H54 (cell line): ENCODE measurements around the gene SZRD1.

Experiments
- DNase-seq: peaks from one replicate; pipeline ENCODE4 v3.0.0; 2011; ENCODE audit warnings: low spot score, mixed read lengths; ENCODE audit not compliant: insufficient read length
- FAIRE-seq: peaks from 3 replicates; lab custom pipeline; 2011; peaks lifted over from hg19 to GRCh38; lab: Jason Lieb, UNC
- POLR2A ChIP-seq: IDR thresholded peaks from 2 replicates; pipeline ENCODE4 v1.6.1; 2011; ENCODE audit warnings: low read depth, mild to moderate bottlenecking, low read length

The SZRD1 gene

GRCh38 chr1:16425125-16426025, 58.3 kb downstream of the SZRD1 start:
- FAIRE-seq (no peak), DNase-seq (no peak)
- TF ChIP-seq POLR2A = no peak

GRCh38 chr1:16430606-16431005, 63.6 kb downstream of the SZRD1 start:
- TF ChIP-seq POLR2A = no peak
- FAIRE-seq (no peak), DNase-seq (no peak)

- DNase-seq (no peak), FAIRE-seq (no peak)
- TF ChIP-seq POLR2A = no peak
These were observed 66.0 kb downstream of the SZRD1 start for GRCh38 chr1:16433030-16433429.

- DNase-seq (no peak), FAIRE-seq (no peak)
- TF ChIP-seq POLR2A = no peak
These were observed 67.0 kb downstream of the SZRD1 start for GRCh38 chr1:16434007-16434406.

- no peak for TF ChIP-seq POLR2A
- DNase-seq = no peak
- no peak for FAIRE-seq
These were observed 67.5 kb downstream of the SZRD1 start for GRCh38 chr1:16434501-16434900.

GRCh38 chr1:16436946-16437474, 70.0 kb downstream of the SZRD1 start, which contains the start of gene SPATA21:
TSS of gene SPATA21 (minus strand) at chr1:16437424. CDS start at chr1:16431371, 6,053 bp downstream.
- DNase-seq = no peak
- no peak for FAIRE-seq
- no peak for TF ChIP-seq POLR2A

- FAIRE-seq (no peak), DNase-seq (no peak)
- no peak for TF ChIP-seq POLR2A
These were observed 71.5 kb downstream of the SZRD1 start for GRCh38 chr1:16438516-16438915.

GRCh38 chr1:16438924-16439323, 71.9 kb downstream of the SZRD1 start:
- TF ChIP-seq POLR2A = no peak
- no peak for FAIRE-seq
- DNase-seq = no peak

- TF ChIP-seq POLR2A = no peak
- no peak for DNase-seq
- FAIRE-seq = no peak
These were observed 73.1 kb downstream of the SZRD1 start for GRCh38 chr1:16440131-16440469.

GRCh38 chr1:16440470-16441281, 73.6 kb downstream of the SZRD1 start, which contains the start of gene NECAP2:
TSS of gene NECAP2 (plus strand) at chr1:16440724. CDS start at chr1:16440762, 38 bp downstream.
- FAIRE-seq = peak; percentile 79

GRCh38 chr1:16441282-16441665, 74.2 kb downstream of the SZRD1 start:
- TF ChIP-seq POLR2A = no peak
- FAIRE-seq = no peak
- DNase-seq = no peak

More at GRCh38 chr1:16440470-16441281, 73.6 kb downstream of the SZRD1 start, which contains the start of gene NECAP2:
- peak; percentile 71 for DNase-seq
- peak; percentile 88 for TF ChIP-seq POLR2A

- DNase-seq (no peak), FAIRE-seq (no peak)
- no peak for TF ChIP-seq POLR2A
These were observed 75.2 kb downstream of the SZRD1 start for GRCh38 chr1:16442265-16442664.

- TF ChIP-seq POLR2A = no peak
- no peak for FAIRE-seq
- no peak for DNase-seq
These were observed 75.9 kb downstream of the SZRD1 start for GRCh38 chr1:16442941-16443340.
